Transverse colon (tissue), 4 donors: ENCODE measurements around the gene FGGY. TPM values are rescaled to one million over a fixed set of nuclear protein-coding genes. Genes with fewer than 3 reads are reported as not detected.

Experiments
- DNase-seq: peaks from one replicate; pipeline ENCODE4 v3.0.0-alpha.2; 2019
- H3K27ac ChIP-seq, 4 donors: fragments of 200-600 bp; sonication (generic); 2 replicates each; pipeline ENCODE4 v1.5.1; 2016 to 2018; ENCODE audit warnings: inconsistent platforms in 4 of 4
- H3K27me3 ChIP-seq: fragments of 200-600 bp; sonication (generic); 2 replicates; pipeline ENCODE4 v1.5.1; 2017; ENCODE audit warnings: inconsistent platforms
- H3K36me3 ChIP-seq, 4 donors: fragments of 200-600 bp; sonication (generic); 2 replicates each; pipeline ENCODE4 v1.5.1; 2017 to 2019; ENCODE audit warnings: inconsistent platforms in 4 of 4
- H3K4me1 ChIP-seq, 4 donors: fragments of 200-600 bp; sonication (generic); 2 replicates each; pipeline ENCODE4 v1.5.1; 2017 to 2020; ENCODE audit warnings: inconsistent platforms in 4 of 4
- H3K4me3 ChIP-seq, 4 donors: fragments of 200-600 bp; sonication (generic); 1 replicate in 1 of 4; 2 replicates in 3 of 4; pipeline versions ENCODE4 v1.5.1 to v1.6.1; 2017 to 2019; ENCODE audit warnings: inconsistent platforms in 4 of 4
- H3K9me3 ChIP-seq, 2 donors: fragments of 200-600 bp; sonication (generic); 2 replicates each; pipeline ENCODE4 v1.5.1; 2017 to 2019; ENCODE audit warnings: inconsistent platforms in 2 of 2
- CTCF ChIP-seq, 5 experiments: fragments of 200-600 bp in 3 of 5; fragments of 450-650 bp in 2 of 5; sonication (generic) in 3 of 5; IDR thresholded peaks; 1 replicate in 2 of 5; 2 replicates in 3 of 5; pipeline ENCODE4 v1.5.1; 2016 to 2017; ENCODE audit warnings: antibody characterized with exemption in 5 of 5, inconsistent platforms in 3 of 5, mild to moderate bottlenecking in 2 of 5, moderate library complexity in 1 of 5
- EP300 ChIP-seq: sonication (generic); formaldehyde crosslinking; IDR thresholded peaks from one replicate; pipeline ENCODE4 v1.6.1; 2017; ENCODE audit warnings: antibody characterized with exemption, low read depth
- POLR2A ChIP-seq: fragments of 450-650 bp; IDR thresholded peaks from one replicate; pipeline ENCODE4 v1.6.1; 2016; ENCODE audit warnings: antibody characterized with exemption, mild to moderate bottlenecking, moderate library complexity
- POLR2AphosphoS5 ChIP-seq, 3 donors: sonication (generic); formaldehyde crosslinking; IDR thresholded peaks; one replicate each; pipeline ENCODE4 v1.6.1; 2016; ENCODE audit warnings: antibody characterized with exemption in 3 of 3
- WGBS, 2 donors: methylation state at CpG; one replicate each; pipeline ENCODE4 v1.1.5; 2018; ENCODE audit warnings: low coverage in 1 of 2; 5-methylcytosine and 5-hydroxymethylcytosine counted together
- in situ Hi-C, 4 donors: fragments of 200-750 bp; cut with MboI; loops; one replicate each; pipeline versions ENCODE4 v1.15.0 to v1.15.1; 2017; ENCODE audit warnings: low sequenced_read_pairs in 3 of 4, low pct_ligation_motif_present in 1 of 4, low pct_unique_long_range_greater_than_20kb in 1 of 4
- intact Hi-C: fragments of 100-400 bp; cut with DNase I; formaldehyde crosslinking; loops from one replicate; pipeline ENCODE4 v1.15.1; 2023; ENCODE audit warnings: low total_unique reads
- total RNA-seq, 4 donors: library from RNA; depleted of rRNA; stranded (reverse); fragments of >200 nt; gene quantifications; one replicate each; pipeline ENCODE4 v1.1.0, GENCODE V29; 2016

FGGY gene
- total RNA-seq, 4 donors from 2014 or later, result 18.2 to 97.7 (median 27.1) TPM

GRCh38 chr1:59788825-59789224, 491.9 kb downstream of the FGGY start:
- H3K4me3 ChIP-seq, result no peak overlapping the region
- TF ChIP-seq EP300, result no peak
- H3K27ac ChIP-seq, result no peak overlapping the region
- H3K9me3 ChIP-seq, result peaks cover 3 to 6% of the 10 kb centered on the region in 2 donors
- no peaks in the 10 kb centered on the region for H3K36me3 ChIP-seq
- in situ Hi-C loops, result no loop called here
- intact Hi-C loops, result no loop called here
- H3K27me3 ChIP-seq, result no peaks in the 10 kb centered on the region
- no peak for DNase-seq
- H3K4me1 ChIP-seq, result no peaks in the 10 kb centered on the region

DNA sequence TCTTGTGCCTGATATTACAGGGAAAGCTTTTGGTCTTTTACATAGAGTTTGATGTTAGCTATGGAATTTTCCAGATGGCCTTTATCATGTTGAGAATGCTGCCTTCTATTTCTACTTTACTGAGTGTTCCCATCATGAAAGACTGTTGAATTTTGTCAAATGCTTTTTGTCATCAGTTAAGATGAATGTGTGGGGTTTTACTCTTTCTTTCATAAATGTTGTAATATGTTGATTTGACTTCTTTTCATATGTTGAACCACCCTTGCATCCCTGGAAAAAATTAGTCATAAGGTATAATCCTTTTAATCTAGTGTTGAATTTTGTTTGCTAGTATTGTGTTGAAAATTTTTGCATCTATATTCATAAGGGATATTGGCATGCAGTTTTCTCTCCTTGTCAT, 501.7 kb downstream of the FGGY start:
- Histone ChIP-seq H3K4me3 (no peak overlapping the region), H3K4me1 (no peaks in the 10 kb centered on the region), H3K36me3 (no peaks in the 10 kb centered on the region), H3K9me3 (peaks cover 7% of the 10 kb centered on the region in 2 donors), H3K27ac (no peak overlapping the region), H3K27me3 (no peaks in the 10 kb centered on the region)
- in situ Hi-C loops (no loop called here), intact Hi-C loops (no loop called here)
- DNase-seq, result no peak
- TF ChIP-seq POLR2AphosphoS5 (IDR thresholded peaks at IDR 0.05), result no peak
- TF ChIP-seq EP300, result no peak
- no peak for TF ChIP-seq CTCF (IDR thresholded peaks at IDR 0.05)
- no peak for TF ChIP-seq POLR2A

GRCh38 chr1:59803458-59804038, 506.7 kb downstream of the FGGY start:
- Histone ChIP-seq H3K27ac (no peak overlapping the region), H3K36me3 (no peaks in the 10 kb centered on the region), H3K4me3 (no peak overlapping the region), H3K9me3 (peaks cover 0 to 4% of the 10 kb centered on the region in 2 donors), H3K27me3 (no peaks in the 10 kb centered on the region), H3K4me1 (no peaks in the 10 kb centered on the region)
- DNase-seq, result no peak
- WGBS, 2 donors, result 63 to 67% methylated on average over 1 of the region's 1 CpG
- no peak for TF ChIP-seq EP300
- TF ChIP-seq CTCF (IDR thresholded peaks at IDR 0.05), result no peak
- TF ChIP-seq POLR2A, result no peak
- intact Hi-C loops (no loop called here), in situ Hi-C loops (no loop called here)

DNA sequence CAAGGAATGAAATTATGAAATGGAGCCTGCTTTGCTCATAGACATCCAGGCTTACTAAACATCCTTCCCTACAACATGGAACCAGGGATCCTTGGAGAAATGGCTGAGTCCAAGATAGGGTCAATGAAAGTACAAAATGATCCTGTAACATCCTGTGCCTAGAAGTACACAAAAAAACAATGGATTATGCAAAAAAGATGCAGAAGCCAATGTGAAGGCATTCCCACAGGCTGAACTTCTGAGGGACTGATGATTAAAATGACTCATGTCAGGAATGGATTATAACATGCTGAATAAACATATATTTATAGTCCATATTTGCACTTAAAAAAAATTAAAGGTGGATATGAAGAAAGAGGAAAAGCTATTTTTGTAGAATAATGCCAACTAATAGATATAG, 507.4 kb downstream of the FGGY start:
- H3K9me3 ChIP-seq, result peaks cover 0 to 4% of the 10 kb centered on the region in 2 donors
- H3K4me1 ChIP-seq, result no peaks in the 10 kb centered on the region
- DNase-seq, result no peak
- H3K27me3 ChIP-seq, result no peaks in the 10 kb centered on the region
- no peaks in the 10 kb centered on the region for H3K36me3 ChIP-seq
- intact Hi-C loops, result no loop called here
- TF ChIP-seq POLR2AphosphoS5 (IDR thresholded peaks at IDR 0.05) (no peak), CTCF (IDR thresholded peaks at IDR 0.05) (no peak), EP300 (no peak)
- no peak overlapping the region for H3K4me3 ChIP-seq
- in situ Hi-C loops, result no loop called here
- no peak overlapping the region for H3K27ac ChIP-seq

GRCh38 chr1:59805554-59805953, 508.7 kb downstream of the FGGY start:
- H3K4me3 ChIP-seq, result no peak overlapping the region
- H3K27ac ChIP-seq, result no peak overlapping the region
- TF ChIP-seq POLR2A, result no peak
- TF ChIP-seq CTCF (IDR thresholded peaks at IDR 0.05), result no peak
- no peak for TF ChIP-seq EP300
- TF ChIP-seq POLR2AphosphoS5 (IDR thresholded peaks at IDR 0.05), result no peak
- H3K4me1 ChIP-seq, result no peaks in the 10 kb centered on the region
- in situ Hi-C loops (no loop called here), intact Hi-C loops (no loop called here)
- H3K9me3 ChIP-seq, result peaks cover 0 to 4% of the 10 kb centered on the region in 2 donors
- no peaks in the 10 kb centered on the region for H3K27me3 ChIP-seq
- H3K36me3 ChIP-seq, result no peaks in the 10 kb centered on the region
- no peak for DNase-seq
